NCI-H345 (cell line): Measurements from ENCODE around the gene TAF6.
A peak's percentile ranks its signal among the peaks of the same experiment; 100 is the strongest.

Experiments used
- DNase-seq: peaks from one replicate; lab custom pipeline; 2025; lab: John Stamatoyannopoulos, UW

Gene TAF6

GRCh38 chr7:100093498-100093897, 25.7 kb downstream of the TAF6 start:
- DNase-seq: no peak

- no peak for DNase-seq
These were observed 26.1 kb downstream of the TAF6 start for GRCh38 chr7:100093054-100093453.

- DNase-seq: no peak
These were observed 27.6 kb downstream of the TAF6 start for GRCh38 chr7:100091411-100092181.

- DNase-seq: no peak
These were observed 28.4 kb downstream of the TAF6 start for GRCh38 chr7:100090527-100091410.

- DNase-seq: no peak
These were observed 29.5 kb downstream of the TAF6 start for GRCh38 chr7:100089458-100090196.

- DNase-seq: peak; percentile 81
These were observed 30.3 kb downstream of the TAF6 start, which contains the start of gene COPS6 for GRCh38 chr7:100088621-100089457. Gene COPS6 (plus strand): TSS chr7:100088969. CDS start chr7:100088991, 22 bp downstream.

- DNase-seq: no peak
These were observed 31.0 kb downstream of the TAF6 start for GRCh38 chr7:100088095-100088620.

- DNase-seq: no peak
These were observed 32.0 kb downstream of the TAF6 start for GRCh38 chr7:100087055-100087750.

- DNase-seq: no peak
These were observed 33.6 kb downstream of the TAF6 start for GRCh38 chr7:100085515-100085914.

GRCh38 chr7:100082978-100083377, 36.2 kb downstream of the TAF6 start:
- DNase-seq: no peak

- DNase-seq: peak; percentile 99
These were observed 37.5 kb downstream of the TAF6 start, which contains the start of gene ZNF3 for GRCh38 chr7:100081535-100082102. Gene ZNF3 (minus strand): TSS chr7:100081723. CDS start chr7:100077357, 4,366 bp downstream.

GRCh38 chr7:100080907-100081534, 38.1 kb downstream of the TAF6 start:
- DNase-seq: no peak

GRCh38 chr7:100079024-100079560, 40.1 kb downstream of the TAF6 start:
- DNase-seq: no peak

GRCh38 chr7:100077205-100077604, 42.0 kb downstream of the TAF6 start:
- no peak for DNase-seq

- no peak for DNase-seq
These were observed 43.7 kb downstream of the TAF6 start for GRCh38 chr7:100075418-100075817.

GRCh38 chr7:100074841-100075240, 44.3 kb downstream of the TAF6 start:
- DNase-seq: no peak

- no peak for DNase-seq
These were observed 46.7 kb downstream of the TAF6 start for GRCh38 chr7:100072462-100072861.

GRCh38 chr7:100071018-100071723, 48.0 kb downstream of the TAF6 start:
- DNase-seq: no peak

GRCh38 chr7:100069991-100070390, 49.2 kb downstream of the TAF6 start:
- no peak for DNase-seq
